Endodermal cell (in vitro differentiated cells): ENCODE results near the gene ENO3. TPM values are rescaled to one million over a fixed set of nuclear protein-coding genes. Genes with fewer than 3 reads are reported as not detected.

ENCODE experiments used
- DNase-seq: peaks from one replicate; pipeline ENCODE4 v3.0.0-alpha.2; 2017
- H3K27ac ChIP-seq: 2 replicates; pipeline ENCODE4 v1.5.1; 2013; ENCODE audit warnings: mild to moderate bottlenecking, low read depth, low read length, moderate library complexity
- H3K27me3 ChIP-seq: 2 replicates; pipeline ENCODE4 v1.6.1; 2013; ENCODE audit warnings: mild to moderate bottlenecking, low read length, moderate library complexity; ENCODE audit not compliant: insufficient read depth, control insufficient read depth, poor library complexity, severe bottlenecking
- H3K36me3 ChIP-seq: 2 replicates; pipeline ENCODE4 v1.7.0; 2013; ENCODE audit warnings: mild to moderate bottlenecking, low read length, moderate library complexity; ENCODE audit not compliant: control insufficient read depth, insufficient read depth
- H3K4me1 ChIP-seq: one replicate; pipeline ENCODE4 v1.7.0; 2013; ENCODE audit warnings: low read length; ENCODE audit not compliant: control insufficient read depth, insufficient read depth
- H3K4me3 ChIP-seq: 2 replicates; pipeline ENCODE4 v1.5.1; 2013; ENCODE audit warnings: mild to moderate bottlenecking, low read length, moderate library complexity
- H3K9ac ChIP-seq: 2 replicates; pipeline ENCODE4 v1.6.1; 2013; ENCODE audit warnings: mild to moderate bottlenecking, low read length, moderate library complexity; ENCODE audit not compliant: poor library complexity, severe bottlenecking; ENCODE audit errors: extremely low read depth
- H3K9me3 ChIP-seq: 2 replicates; pipeline ENCODE4 v1.6.1; 2013; ENCODE audit warnings: mild to moderate bottlenecking, low read length, moderate library complexity; ENCODE audit not compliant: control insufficient read depth
- H3K27ac Mint-ChIP-seq: 2 replicates; pipeline ENCODE4 v1.8.0; 2020; ENCODE audit warnings: mixed read lengths
- H3K27me3 Mint-ChIP-seq: 2 replicates; pipeline ENCODE4 v1.8.0; 2021; ENCODE audit warnings: mild to moderate bottlenecking, mixed read lengths; ENCODE audit not compliant: insufficient read depth
- H3K36me3 Mint-ChIP-seq: 2 replicates; pipeline ENCODE4 v1.8.0; 2020; ENCODE audit warnings: low read depth, mixed read lengths
- H3K4me1 Mint-ChIP-seq: 2 replicates; pipeline ENCODE4 v1.8.0; 2020; ENCODE audit warnings: mixed read lengths
- H3K4me3 Mint-ChIP-seq: 2 replicates; pipeline ENCODE4 v1.8.0; 2020; ENCODE audit warnings: mild to moderate bottlenecking, moderate library complexity, mixed read lengths
- H3K9me3 Mint-ChIP-seq: 2 replicates; pipeline ENCODE4 v1.8.0; 2020; ENCODE audit warnings: mild to moderate bottlenecking, mixed read lengths
- CTCF ChIP-seq: fragments of 200-600 bp; sonication (generic); conservative IDR thresholded peaks from 2 replicates; pipeline ENCODE4 v1.5.0; 2021; ENCODE audit warnings: antibody characterized with exemption, mild to moderate bottlenecking
- WGBS, 2 experiments: methylation state at CpG; one replicate each; pipeline versions ENCODE4 v1.1.5 to v1.1.7; 2013; ENCODE audit warnings: missing lambda C conversion rate in 2 of 2, mixed read lengths in 1 of 2; ENCODE audit not compliant: insufficient coverage in 1 of 2, insufficient read length in 1 of 2; 5-methylcytosine and 5-hydroxymethylcytosine counted together
- total RNA-seq, 2 donors: library from RNA; stranded (reverse); fragmentation: NEBNext Ultra II Directional in 1 of 2; extraction: Animal tissue kit (Norgen Biotek cat#: 25700) in 1 of 2; gene quantifications; 2 replicates in 1 of 2; 3 replicates in 1 of 2; pipeline ENCODE4 v1.2.1, GENCODE V29; 2021

Gene ENO3
- total RNA-seq, 2 donors from 2014 or later, result 34.1 to 53.6 TPM

DNA sequence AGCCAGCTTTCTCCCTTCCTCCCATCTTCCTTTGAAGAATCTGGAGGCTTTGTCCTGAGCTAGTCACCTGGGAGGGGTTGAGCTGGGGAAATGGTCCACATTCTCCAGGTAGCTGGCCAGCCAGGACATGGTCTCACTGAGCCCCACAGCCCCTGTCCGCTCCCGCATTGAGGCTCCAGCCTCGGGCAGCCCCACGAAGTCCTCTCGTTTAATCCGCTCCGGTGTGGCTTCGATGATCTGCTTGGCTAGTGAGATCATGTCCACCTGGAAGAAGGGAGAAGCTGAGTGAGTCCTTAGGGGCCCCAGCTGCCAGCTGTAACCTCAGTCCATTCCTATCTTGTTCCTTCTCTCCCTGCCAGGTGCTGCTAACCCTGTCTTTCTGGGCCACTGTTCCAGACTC, 19.4 kb downstream of the ENO3 start:
- no peak overlapping the region for H3K27ac Mint-ChIP-seq
- peaks cover 22% of the 10 kb centered on the region for H3K27me3 Mint-ChIP-seq
- Histone ChIP-seq H3K4me3 (no peak overlapping the region), H3K27ac (no peak overlapping the region), H3K9ac (no peak overlapping the region), H3K4me1 (peaks cover 6% of the 10 kb centered on the region), H3K36me3 (peaks cover 49% of the 10 kb centered on the region), H3K9me3 (peaks cover 3% of the 10 kb centered on the region), H3K27me3 (no peaks in the 10 kb centered on the region)
- WGBS, 2 experiments, result 97 to 100% methylated on average over 3 to 8 of the region's 8 CpGs
- TF ChIP-seq CTCF, result no peak
- H3K4me3 Mint-ChIP-seq, result no peak overlapping the region
- DNase-seq, result no peak
- H3K9me3 Mint-ChIP-seq, result peaks cover 10% of the 10 kb centered on the region
- peaks cover 24% of the 10 kb centered on the region for H3K36me3 Mint-ChIP-seq
- H3K4me1 Mint-ChIP-seq, result peaks cover 28% of the 10 kb centered on the region

GRCh38 chr17:4971826-4972225, 20.9 kb downstream of the ENO3 start:
- peaks cover 19% of the 10 kb centered on the region for H3K36me3 Mint-ChIP-seq
- no peak overlapping the region for H3K27ac Mint-ChIP-seq
- peaks cover 23% of the 10 kb centered on the region for H3K4me1 Mint-ChIP-seq
- 84 to 100% methylated on average over 6 of the region's 6 CpGs for WGBS, 2 experiments
- Histone ChIP-seq H3K27me3 (no peaks in the 10 kb centered on the region), H3K4me3 (no peak overlapping the region), H3K9ac (no peak overlapping the region), H3K36me3 (peaks cover 43% of the 10 kb centered on the region), H3K9me3 (no peaks in the 10 kb centered on the region), H3K27ac (no peak overlapping the region), H3K4me1 (peaks cover 6% of the 10 kb centered on the region)
- no peak overlapping the region for H3K4me3 Mint-ChIP-seq
- DNase-seq, result peak; percentile 40
- no peak for TF ChIP-seq CTCF
- no peaks in the 10 kb centered on the region for H3K9me3 Mint-ChIP-seq
- H3K27me3 Mint-ChIP-seq, result peaks cover 30% of the 10 kb centered on the region

- Mint-ChIP-seq H3K9me3 (no peaks in the 10 kb centered on the region), H3K36me3 (peaks cover 22% of the 10 kb centered on the region), H3K4me1 (peaks cover 23% of the 10 kb centered on the region), H3K27ac (peak overlapping the region; percentile 60), H3K4me3 (no peak overlapping the region), H3K27me3 (peaks cover 35% of the 10 kb centered on the region)
- no peak for TF ChIP-seq CTCF
- no peak overlapping the region for H3K27ac ChIP-seq
- no peaks in the 10 kb centered on the region for H3K27me3 ChIP-seq
- H3K4me1 ChIP-seq, result peaks cover 6% of the 10 kb centered on the region
- no peak overlapping the region for H3K4me3 ChIP-seq
- 97 to 100% methylated on average over 6 to 12 of the region's 12 CpGs for WGBS, 2 experiments
- no peaks in the 10 kb centered on the region for H3K9me3 ChIP-seq
- no peak overlapping the region for H3K9ac ChIP-seq
- peaks cover 48% of the 10 kb centered on the region for H3K36me3 ChIP-seq
- no peak for DNase-seq
Observed at GRCh38 chr17:4972322-4972721, 21.4 kb downstream of the ENO3 start.
